Stimulated activated effector memory CD8-positive, alpha-beta T cell treated with anti-CD3 and anti-CD28 coated beads, Interleukin-12 subunit alpha, Interleukin-12 subunit beta, amount 100 ng/mL, for 72 hours (primary cell): ENCODE data around the gene CISD3.
A peak's percentile ranks its signal among the peaks of the same experiment; 100 is the strongest.
"Not testable (repeated sequence)": the region's sequence is repeated elsewhere in the genome, so short reads cannot be mapped to it uniquely, and the experiment has no call there.

Experiments
- ATAC-seq: fragments of 150-1000 bp; cut with Tn5 transposase; 2 replicates; pipeline ENCODE4 v1.10.0; 2021
- DNase-seq, 2 donors: peaks; one replicate each; pipeline ENCODE4 v3.0.0; 2021 to 2022; ENCODE audit warnings: low spot score in 2 of 2
- H3K27ac Mint-ChIP-seq: one replicate; pipeline ENCODE4 v1.8.0; 2022; ENCODE audit warnings: mild to moderate bottlenecking, mixed read lengths
- H3K36me3 Mint-ChIP-seq: one replicate; pipeline ENCODE4 v1.8.0; 2022; ENCODE audit warnings: mild to moderate bottlenecking, mixed read lengths
- H3K4me1 Mint-ChIP-seq: one replicate; pipeline ENCODE4 v1.8.0; 2022; ENCODE audit warnings: mixed read lengths
- H3K4me3 Mint-ChIP-seq: one replicate; pipeline ENCODE4 v1.8.0; 2022; ENCODE audit warnings: mild to moderate bottlenecking, mixed read lengths
- H3K9me3 Mint-ChIP-seq: one replicate; pipeline ENCODE4 v1.8.0; 2022; ENCODE audit warnings: mixed read lengths

The CISD3 gene

GRCh38 chr17:38715216-38715943 is 14.8 kb upstream of the CISD3 start:
- H3K9me3 Mint-ChIP-seq: no peaks in the 10 kb centered on the region
- peak overlapping the region; percentile 97 for H3K27ac Mint-ChIP-seq
- H3K4me3 Mint-ChIP-seq: peak overlapping the region; percentile 37
- H3K4me1 Mint-ChIP-seq: peaks cover 73% of the 10 kb centered on the region
- DNase-seq (no peak), ATAC-seq (no peak)
- H3K36me3 Mint-ChIP-seq: peaks cover 100% of the 10 kb centered on the region

GRCh38 chr17:38716368-38717005 is 13.7 kb upstream of the CISD3 start:
- no peak for DNase-seq
- H3K36me3 Mint-ChIP-seq: peaks cover 100% of the 10 kb centered on the region
- ATAC-seq: no peak
- H3K4me1 Mint-ChIP-seq: peaks cover 72% of the 10 kb centered on the region
- no peaks in the 10 kb centered on the region for H3K9me3 Mint-ChIP-seq
- peak overlapping the region; percentile 97 for H3K27ac Mint-ChIP-seq
- H3K4me3 Mint-ChIP-seq: no peak overlapping the region

GRCh38 chr17:38717139-38717745 is 12.9 kb upstream of the CISD3 start:
- no peak overlapping the region for H3K4me3 Mint-ChIP-seq
- H3K27ac Mint-ChIP-seq: peak overlapping the region; percentile 97
- ATAC-seq (no peak), DNase-seq (no peak)
- peaks cover 64% of the 10 kb centered on the region for H3K4me1 Mint-ChIP-seq
- H3K9me3 Mint-ChIP-seq: no peaks in the 10 kb centered on the region
- peaks cover 98% of the 10 kb centered on the region for H3K36me3 Mint-ChIP-seq

GRCh38 chr17:38719289-38719942 is 10.7 kb upstream of the CISD3 start:
- H3K27ac Mint-ChIP-seq: peak overlapping the region; percentile 97
- H3K9me3 Mint-ChIP-seq: no peaks in the 10 kb centered on the region
- H3K4me1 Mint-ChIP-seq: peaks cover 70% of the 10 kb centered on the region
- ATAC-seq: no peak
- DNase-seq: no peak
- peaks cover 98% of the 10 kb centered on the region for H3K36me3 Mint-ChIP-seq
- H3K4me3 Mint-ChIP-seq: no peak overlapping the region

GRCh38 chr17:38719943-38720641 is 10.0 kb upstream of the CISD3 start:
- H3K27ac Mint-ChIP-seq: peak overlapping the region; percentile 77
- no peak for ATAC-seq
- no peaks in the 10 kb centered on the region for H3K9me3 Mint-ChIP-seq
- peaks cover 70% of the 10 kb centered on the region for H3K4me1 Mint-ChIP-seq
- DNase-seq: no peak
- H3K36me3 Mint-ChIP-seq: peaks cover 95% of the 10 kb centered on the region
- no peak overlapping the region for H3K4me3 Mint-ChIP-seq

- H3K36me3 Mint-ChIP-seq: peaks cover 95% of the 10 kb centered on the region
- no peak overlapping the region for H3K4me3 Mint-ChIP-seq
- ATAC-seq (no peak), DNase-seq (no peak)
- peak overlapping the region; percentile 77 for H3K27ac Mint-ChIP-seq
- no peaks in the 10 kb centered on the region for H3K9me3 Mint-ChIP-seq
- peaks cover 70% of the 10 kb centered on the region for H3K4me1 Mint-ChIP-seq
These were observed 9.2 kb upstream of the CISD3 start for GRCh38 chr17:38720941-38721340.

- DNase-seq: no peak
- Mint-ChIP-seq H3K4me1 (peaks cover 74% of the 10 kb centered on the region), H3K4me3 (no peak overlapping the region), H3K27ac (no peak overlapping the region), H3K36me3 (peaks cover 89% of the 10 kb centered on the region), H3K9me3 (no peaks in the 10 kb centered on the region)
- no peak for ATAC-seq
These were observed 8.3 kb upstream of the CISD3 start for GRCh38 chr17:38721802-38722201.

- Mint-ChIP-seq H3K9me3 (no peaks in the 10 kb centered on the region), H3K4me1 (peaks cover 83% of the 10 kb centered on the region), H3K4me3 (peak overlapping the region; percentile 78), H3K27ac (peak overlapping the region; percentile 97), H3K36me3 (peaks cover 81% of the 10 kb centered on the region)
- ATAC-seq (no peak), DNase-seq (no peak)
These were observed 5.7 kb upstream of the CISD3 start for GRCh38 chr17:38724337-38724988.

GRCh38 chr17:38725066-38725465 is 5.1 kb upstream of the CISD3 start:
- H3K4me1 Mint-ChIP-seq: peaks cover 81% of the 10 kb centered on the region
- no peak for DNase-seq
- no peaks in the 10 kb centered on the region for H3K9me3 Mint-ChIP-seq
- peak; percentile 15 for ATAC-seq
- H3K27ac Mint-ChIP-seq: peak overlapping the region; percentile 97
- H3K36me3 Mint-ChIP-seq: peaks cover 79% of the 10 kb centered on the region
- peak overlapping the region; percentile 78 for H3K4me3 Mint-ChIP-seq

- Mint-ChIP-seq H3K36me3 (peaks cover 77% of the 10 kb centered on the region), H3K4me3 (peak overlapping the region; percentile 78), H3K4me1 (peaks cover 81% of the 10 kb centered on the region), H3K27ac (peak overlapping the region; percentile 97)
- not testable (repeated sequence) for DNase-seq, ATAC-seq, H3K9me3 Mint-ChIP-seq
These were observed 4.0 kb upstream of the CISD3 start for GRCh38 chr17:38726145-38726544.

- peak; percentile 69 for ATAC-seq
These were observed 2.4 kb upstream of the CISD3 start for GRCh38 chr17:38727736-38728135.

GRCh38 chr17:38728290-38728831 is 1.8 kb upstream of the CISD3 start:
- peak overlapping the region; percentile 78 for H3K4me3 Mint-ChIP-seq
- peaks cover 79% of the 10 kb centered on the region for H3K36me3 Mint-ChIP-seq
- peak overlapping the region; percentile 97 for H3K27ac Mint-ChIP-seq
- ATAC-seq (peak; percentile 12), DNase-seq (peak in 1 of 2 donors; percentile 82)
- H3K4me1 Mint-ChIP-seq: peaks cover 90% of the 10 kb centered on the region
- H3K9me3 Mint-ChIP-seq: no peaks in the 10 kb centered on the region

More at GRCh38 chr17:38727736-38728135, 2.4 kb upstream of the CISD3 start:
- DNase-seq: peak; percentile 57 to 85
- peaks cover 90% of the 10 kb centered on the region for H3K4me1 Mint-ChIP-seq
- peak overlapping the region; percentile 97 for H3K27ac Mint-ChIP-seq
- H3K4me3 Mint-ChIP-seq: peak overlapping the region; percentile 78
- H3K36me3 Mint-ChIP-seq: peaks cover 79% of the 10 kb centered on the region
- no peaks in the 10 kb centered on the region for H3K9me3 Mint-ChIP-seq

GRCh38 chr17:38729368-38729885 is 714 bp upstream of the CISD3 start:
- Mint-ChIP-seq H3K4me3 (peak overlapping the region; percentile 78), H3K9me3 (no peaks in the 10 kb centered on the region)

More at GRCh38 chr17:38729368-38729885, 714 bp upstream of the CISD3 start:
- Mint-ChIP-seq H3K27ac (peak overlapping the region; percentile 97), H3K36me3 (peaks cover 79% of the 10 kb centered on the region), H3K4me1 (peaks cover 92% of the 10 kb centered on the region)
- DNase-seq (no peak), ATAC-seq (no peak)
